ENCODE data around the gene MCL1. TPM values are rescaled to one million over a fixed set of nuclear protein-coding genes. Genes with fewer than 3 reads are reported as not detected.
"Not testable (repeated sequence)": the region's sequence is repeated elsewhere in the genome, so short reads cannot be mapped to it uniquely, and the experiment has no call there.

Gene MCL1
- total RNA-seq, 2 donors from 2014 or later, result 199 to 333 TPM

- Mint-ChIP-seq H3K4me1 (ENCODE audit: low read depth in 2 of 2) (peaks cover 49 to 62% of the 10 kb centered on the region in 2 donors), H3K4me3 (peak overlapping the region; percentile 77), H3K27me3 (no peaks in the 10 kb centered on the region), H3K27ac (peak overlapping the region; percentile 87 to 90), H3K36me3 (peaks cover 8% of the 10 kb centered on the region), H3K9me3 (no peaks in the 10 kb centered on the region)
- DNase-seq (ENCODE audit: low spot score) (peak; percentile 79), ATAC-seq (peak; percentile 72 to 76)
Measured at GRCh38 chr1:150613061-150613920, 33.9 kb upstream of the MCL1 start.

DNA sequence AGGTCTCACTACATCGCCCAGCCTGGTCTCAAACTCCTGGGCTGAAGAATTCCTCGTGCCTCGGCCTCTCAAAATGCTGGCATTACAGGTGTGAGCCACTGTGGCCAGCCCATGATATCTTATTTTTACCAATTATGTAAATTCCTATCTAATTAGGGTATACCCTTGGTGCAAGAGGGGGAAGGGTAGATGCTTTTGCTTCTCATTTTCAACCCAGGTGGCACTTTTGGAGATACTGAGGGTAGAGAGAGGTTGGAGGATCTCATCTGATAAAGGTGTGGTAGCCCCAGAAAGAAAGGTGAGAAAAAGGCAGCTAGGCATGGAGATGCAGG, 32.6 kb upstream of the MCL1 start:
- peak overlapping the region; percentile 87 to 90 for H3K27ac Mint-ChIP-seq
- H3K4me1 Mint-ChIP-seq (ENCODE audit: low read depth in 2 of 2), result peaks cover 47 to 59% of the 10 kb centered on the region in 2 donors
- no peak for ATAC-seq
- DNase-seq (ENCODE audit: low spot score), result no peak
- H3K4me3 Mint-ChIP-seq, result peak overlapping the region; percentile 77
- H3K9me3 Mint-ChIP-seq, result no peaks in the 10 kb centered on the region
- peaks cover 6% of the 10 kb centered on the region for H3K36me3 Mint-ChIP-seq
- H3K27me3 Mint-ChIP-seq, result no peaks in the 10 kb centered on the region

DNA sequence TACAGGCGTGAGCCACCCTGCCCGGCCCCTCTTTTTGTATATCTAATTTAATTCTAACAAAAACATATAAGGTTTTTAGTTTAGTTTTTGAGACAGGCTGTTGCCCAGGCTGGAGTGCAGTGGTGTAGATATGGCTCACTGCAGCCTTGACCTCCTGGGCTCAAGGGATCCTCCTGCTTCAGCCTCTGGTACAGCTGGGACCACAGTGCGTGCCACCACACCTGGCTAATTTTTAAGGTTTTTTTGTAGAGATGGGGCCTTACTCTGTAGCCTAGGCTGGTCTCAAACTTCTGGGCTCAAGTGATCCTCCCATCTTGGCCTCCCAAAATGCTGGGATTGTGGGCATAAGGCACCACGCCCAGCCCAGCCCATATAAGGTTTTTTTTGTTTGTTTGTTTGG, 31.2 kb upstream of the MCL1 start:
- Mint-ChIP-seq H3K9me3 (no peaks in the 10 kb centered on the region), H3K4me3 (no peak overlapping the region), H3K27ac (peak overlapping the region; percentile 87 to 90), H3K27me3 (no peaks in the 10 kb centered on the region), H3K36me3 (no peaks in the 10 kb centered on the region), H3K4me1 (ENCODE audit: low read depth in 2 of 2) (peaks cover 40 to 50% of the 10 kb centered on the region in 2 donors)
- DNase-seq (ENCODE audit: low spot score) (no peak), ATAC-seq (no peak)

DNA sequence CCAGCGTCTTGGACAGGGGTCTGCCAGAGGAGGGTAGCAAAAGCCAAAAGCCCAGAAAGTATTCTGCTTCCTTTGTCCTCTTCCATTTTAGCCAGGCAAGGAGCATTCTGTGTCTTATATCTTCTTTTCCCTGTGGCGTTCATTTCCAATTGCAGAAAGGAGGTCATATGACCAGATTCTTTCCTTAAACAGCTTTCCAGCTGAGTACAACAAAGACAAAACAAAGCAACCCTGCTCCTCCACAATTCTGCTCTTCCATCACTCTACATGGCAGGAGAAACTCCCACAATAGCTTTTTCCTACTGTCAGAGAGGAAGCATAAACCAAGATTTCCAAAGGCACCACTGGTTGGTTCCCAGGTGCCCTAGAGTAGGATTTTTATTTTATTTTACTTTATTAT, 30.3 kb upstream of the MCL1 start:
- H3K36me3 Mint-ChIP-seq, result no peaks in the 10 kb centered on the region
- ATAC-seq (no peak), DNase-seq (ENCODE audit: low spot score) (no peak)
- peaks cover 35 to 45% of the 10 kb centered on the region in 2 donors for H3K4me1 Mint-ChIP-seq (ENCODE audit: low read depth in 2 of 2)
- H3K4me3 Mint-ChIP-seq, result no peak overlapping the region
- no peaks in the 10 kb centered on the region for H3K9me3 Mint-ChIP-seq
- peak overlapping the region; percentile 87 to 90 for H3K27ac Mint-ChIP-seq
- no peaks in the 10 kb centered on the region for H3K27me3 Mint-ChIP-seq

DNA sequence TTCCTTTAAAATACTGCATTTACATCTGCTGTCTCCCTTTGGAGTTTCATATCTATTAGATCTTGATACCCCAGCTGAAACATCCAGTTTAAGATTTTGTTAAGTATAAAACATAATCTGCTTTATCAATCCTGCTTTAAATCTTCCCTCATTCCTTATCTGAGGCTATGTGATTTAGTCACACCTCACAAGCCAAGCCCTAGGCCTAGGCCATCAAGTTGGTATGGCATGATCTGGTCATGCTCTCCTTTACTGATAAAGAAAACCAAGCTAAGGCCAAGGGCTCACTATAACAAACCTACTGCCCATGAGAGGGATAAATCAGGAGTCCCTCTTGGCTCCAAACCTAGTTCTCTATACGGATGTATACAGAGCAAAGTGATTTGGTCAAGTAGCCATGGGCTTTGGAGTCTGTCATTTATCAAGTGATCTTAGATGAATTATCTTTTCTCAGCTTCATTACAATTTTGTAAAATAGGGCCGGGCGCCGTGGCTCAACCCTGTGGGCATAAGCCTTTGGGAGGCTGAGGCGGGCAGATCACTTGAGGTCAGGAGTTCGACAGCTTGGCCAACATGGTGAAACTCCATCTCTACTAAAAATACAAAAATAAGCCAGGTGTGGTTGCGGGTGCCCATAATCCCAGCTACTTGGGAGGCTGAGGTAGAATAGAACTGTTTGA, 27.2 kb upstream of the MCL1 start:
- peak overlapping the region; percentile 44 to 61 for H3K27ac Mint-ChIP-seq
- H3K27me3 Mint-ChIP-seq, result no peaks in the 10 kb centered on the region
- no peak overlapping the region for H3K4me3 Mint-ChIP-seq
- no peak for ATAC-seq
- H3K36me3 Mint-ChIP-seq, result no peaks in the 10 kb centered on the region
- H3K4me1 Mint-ChIP-seq (ENCODE audit: low read depth in 2 of 2), result peaks cover 24 to 31% of the 10 kb centered on the region in 2 donors
- no peak for DNase-seq (ENCODE audit: low spot score)
- H3K9me3 Mint-ChIP-seq, result no peaks in the 10 kb centered on the region

DNA sequence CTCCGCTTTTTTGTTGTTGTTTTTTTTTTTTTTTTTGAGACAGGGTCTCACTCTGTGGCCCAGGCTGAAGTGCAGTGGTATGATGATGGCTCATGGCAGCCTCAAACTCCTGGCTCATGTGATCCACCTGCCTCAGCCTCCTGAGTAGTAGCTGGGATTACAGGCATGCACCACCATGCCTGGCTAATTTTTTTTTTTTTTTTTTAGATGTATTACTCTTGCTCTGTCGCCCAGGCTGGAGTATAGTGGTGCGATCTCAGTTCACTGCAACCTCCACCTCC, 26.0 kb upstream of the MCL1 start:
- not testable (repeated sequence) for H3K9me3 Mint-ChIP-seq; H3K27me3 Mint-ChIP-seq; H3K36me3 Mint-ChIP-seq; DNase-seq (ENCODE audit: low spot score); ATAC-seq; H3K4me3 Mint-ChIP-seq
- H3K27ac Mint-ChIP-seq, result peak overlapping the region; percentile 92 to 98
- H3K4me1 Mint-ChIP-seq (ENCODE audit: low read depth in 2 of 2), result peaks cover 18 to 25% of the 10 kb centered on the region in 2 donors

DNA sequence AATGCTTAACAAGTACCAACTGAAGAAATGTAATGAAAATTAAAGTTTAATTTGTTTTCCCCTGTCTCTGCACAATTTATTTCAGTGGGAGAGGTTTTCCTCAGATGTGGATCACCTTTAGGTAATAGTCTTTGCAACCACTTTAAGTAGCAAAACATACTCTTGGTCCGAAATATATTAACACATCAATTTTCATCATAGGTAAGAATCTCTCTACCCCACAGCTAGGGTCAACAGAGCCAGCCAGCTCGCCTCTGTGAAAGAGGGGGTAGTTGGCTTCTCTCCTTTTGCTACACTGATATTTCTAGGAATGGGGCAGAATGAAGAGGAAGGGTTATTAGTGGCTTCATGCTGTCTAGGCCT, 24.8 kb upstream of the MCL1 start:
- Mint-ChIP-seq H3K27me3 (no peaks in the 10 kb centered on the region), H3K27ac (peak overlapping the region; percentile 92 to 98), H3K9me3 (no peaks in the 10 kb centered on the region), H3K36me3 (no peaks in the 10 kb centered on the region), H3K4me1 (ENCODE audit: low read depth in 2 of 2) (peaks cover 16 to 21% of the 10 kb centered on the region in 2 donors), H3K4me3 (peak overlapping the region; percentile 62)
- ATAC-seq (no peak), DNase-seq (ENCODE audit: low spot score) (no peak)

DNA sequence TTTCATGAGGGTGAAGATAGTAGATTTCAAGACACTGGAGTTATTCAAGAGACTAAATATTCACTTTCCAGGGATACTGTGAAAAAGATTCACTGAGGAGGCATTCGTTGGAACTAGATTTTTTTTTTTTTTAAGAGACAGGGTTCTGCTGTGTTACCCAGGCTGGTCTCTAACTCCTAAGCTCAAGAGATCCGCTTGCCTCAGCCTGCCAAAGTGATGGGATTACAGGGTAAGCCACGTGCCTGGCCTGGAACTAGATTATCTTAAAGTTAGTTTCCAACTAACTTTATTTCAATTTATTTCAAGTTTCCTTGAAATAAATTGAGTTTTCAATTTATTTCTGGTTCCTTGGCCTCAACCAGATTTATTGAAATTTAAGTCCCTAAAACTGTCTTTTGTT, 24.3 kb upstream of the MCL1 start:
- Mint-ChIP-seq H3K4me1 (ENCODE audit: low read depth in 2 of 2) (peaks cover 16 to 21% of the 10 kb centered on the region in 2 donors), H3K36me3 (no peaks in the 10 kb centered on the region), H3K27ac (peak overlapping the region; percentile 92 to 98), H3K27me3 (no peaks in the 10 kb centered on the region), H3K4me3 (no peak overlapping the region), H3K9me3 (no peaks in the 10 kb centered on the region)
- no peak for DNase-seq (ENCODE audit: low spot score)
- ATAC-seq, result no peak

DNA sequence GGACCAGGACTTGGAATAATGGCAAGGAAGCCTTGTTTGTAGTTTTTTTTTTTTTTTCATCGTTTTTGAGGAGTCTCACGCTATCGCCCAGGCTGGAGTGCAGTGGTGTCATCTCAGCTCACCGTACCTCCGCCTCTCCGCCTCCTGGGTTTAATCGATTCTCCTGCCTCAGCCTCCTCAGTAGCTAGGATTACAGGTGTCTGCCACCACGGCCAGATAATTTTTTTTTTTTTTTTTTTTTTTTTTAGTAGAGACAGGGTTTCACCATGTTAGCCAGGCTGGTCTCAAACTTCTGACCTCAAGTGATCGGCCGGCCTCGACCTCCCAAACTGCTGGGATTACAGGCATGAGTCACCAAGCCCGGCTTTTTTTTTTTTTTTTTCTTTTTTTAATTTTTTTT, 23.0 kb upstream of the MCL1 start:
- DNase-seq (ENCODE audit: low spot score); H3K27me3 Mint-ChIP-seq; H3K36me3 Mint-ChIP-seq; H3K9me3 Mint-ChIP-seq; H3K4me3 Mint-ChIP-seq; ATAC-seq: not testable (repeated sequence)
- Mint-ChIP-seq H3K27ac (peak overlapping the region in 1 of 2 donors; percentile 61), H3K4me1 (ENCODE audit: low read depth in 2 of 2) (peaks cover 16 to 21% of the 10 kb centered on the region in 2 donors)

- Mint-ChIP-seq H3K36me3 (no peaks in the 10 kb centered on the region), H3K27me3 (no peaks in the 10 kb centered on the region), H3K27ac (peak overlapping the region in 1 of 2 donors; percentile 61), H3K4me3 (no peak overlapping the region), H3K9me3 (no peaks in the 10 kb centered on the region), H3K4me1 (ENCODE audit: low read depth in 2 of 2) (peaks cover 17 to 20% of the 10 kb centered on the region in 2 donors)
- DNase-seq (ENCODE audit: low spot score), result no peak
- no peak for ATAC-seq
Measured at GRCh38 chr1:150601540-150601939, 22.1 kb upstream of the MCL1 start.

DNA sequence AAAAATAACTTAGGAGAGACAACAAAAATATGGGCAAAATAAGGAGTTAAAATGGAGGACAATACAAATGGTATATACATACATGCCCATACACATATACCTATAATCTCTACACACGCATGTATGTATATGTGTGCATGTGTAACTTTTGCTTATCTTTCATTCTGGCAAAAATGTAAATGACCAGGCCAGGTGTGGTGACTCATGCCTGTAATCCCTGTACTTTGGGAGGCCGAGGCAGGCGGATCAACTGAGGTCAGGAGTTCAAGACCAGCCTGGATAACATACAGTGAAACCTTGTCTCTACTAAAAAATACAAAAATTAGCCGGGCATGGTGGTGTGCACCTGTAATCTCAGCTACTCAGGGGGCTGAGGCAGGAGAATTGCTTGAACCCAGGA, 18.9 kb upstream of the MCL1 start:
- H3K9me3 Mint-ChIP-seq; H3K27ac Mint-ChIP-seq; H3K27me3 Mint-ChIP-seq; DNase-seq (ENCODE audit: low spot score); H3K4me3 Mint-ChIP-seq; H3K36me3 Mint-ChIP-seq; ATAC-seq: not testable (repeated sequence)
- H3K4me1 Mint-ChIP-seq (ENCODE audit: low read depth in 2 of 2), result peaks cover 14 to 15% of the 10 kb centered on the region in 2 donors

DNA sequence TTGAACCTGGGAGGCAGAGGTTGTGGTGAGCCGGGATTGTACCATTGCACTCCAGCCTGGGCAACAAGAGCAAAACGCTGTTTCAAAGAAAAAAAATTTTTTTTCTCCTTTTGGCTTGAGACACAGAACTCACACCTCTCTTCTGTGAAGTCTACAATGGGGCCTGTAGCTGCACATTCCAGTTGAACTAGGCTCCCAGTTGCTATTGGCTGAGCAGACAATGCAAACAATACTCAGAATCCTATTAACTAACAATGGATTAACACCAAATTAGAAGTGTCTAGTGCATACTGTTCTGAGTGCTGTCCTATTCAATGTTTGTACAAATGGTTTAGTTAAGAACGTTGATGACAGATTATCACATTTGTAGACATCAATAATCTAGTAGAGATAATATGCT, 17.6 kb upstream of the MCL1 start:
- DNase-seq (ENCODE audit: low spot score), result no peak

DNA sequence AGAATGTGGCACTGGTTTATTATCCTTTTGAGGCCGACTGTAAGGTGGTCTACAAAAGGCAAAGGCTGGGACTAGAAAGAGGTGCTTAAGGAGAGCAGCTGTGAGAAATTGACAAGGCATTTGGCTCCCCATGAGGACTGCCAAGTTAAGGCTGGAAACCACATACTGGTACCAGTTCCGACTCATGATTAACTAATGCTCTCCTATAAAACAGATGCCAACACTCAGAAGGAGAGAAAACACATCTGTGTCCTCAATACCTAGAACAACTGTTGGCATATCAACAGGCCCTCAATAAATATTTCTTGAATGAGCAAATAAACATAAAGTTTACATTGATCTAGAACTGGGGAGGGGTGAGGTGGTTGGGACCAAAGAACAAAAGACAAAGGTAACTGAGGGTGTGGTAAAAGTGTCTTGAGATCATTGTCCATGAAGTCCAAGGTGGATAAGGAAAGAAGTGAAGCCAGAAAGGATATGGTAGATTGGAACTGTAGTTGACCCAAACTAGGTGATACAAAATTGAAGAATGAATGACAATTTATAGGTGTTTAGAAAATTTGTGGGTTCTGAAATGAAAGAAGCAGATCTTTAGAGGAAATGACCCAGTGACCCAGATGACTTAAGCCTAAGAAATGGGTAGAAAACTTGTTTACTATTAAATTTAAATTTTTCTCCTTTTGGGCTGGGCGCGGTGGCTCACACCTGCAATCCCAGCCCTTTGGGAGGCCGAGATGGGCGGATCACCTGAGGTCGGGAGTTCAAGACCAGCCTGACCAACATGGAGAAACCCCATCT, 16.9 kb upstream of the MCL1 start:
- H3K4me3 Mint-ChIP-seq, result peak overlapping the region; percentile 21
- DNase-seq (ENCODE audit: low spot score), result no peak
- H3K36me3 Mint-ChIP-seq, result no peaks in the 10 kb centered on the region
- peak overlapping the region; percentile 16 to 52 for H3K27ac Mint-ChIP-seq
- H3K4me1 Mint-ChIP-seq (ENCODE audit: low read depth in 2 of 2), result peaks cover 12 to 14% of the 10 kb centered on the region in 2 donors
- no peaks in the 10 kb centered on the region for H3K27me3 Mint-ChIP-seq
- no peaks in the 10 kb centered on the region for H3K9me3 Mint-ChIP-seq
- no peak for ATAC-seq

More for the DNA sequence above, 17.6 kb upstream of the MCL1 start:
- Mint-ChIP-seq H3K9me3 (no peaks in the 10 kb centered on the region), H3K36me3 (no peaks in the 10 kb centered on the region), H3K27ac (peak overlapping the region in 1 of 2 donors; percentile 16), H3K27me3 (no peaks in the 10 kb centered on the region), H3K4me3 (no peak overlapping the region), H3K4me1 (ENCODE audit: low read depth in 2 of 2) (peaks cover 12 to 14% of the 10 kb centered on the region in 2 donors)
- ATAC-seq, result no peak

- H3K36me3 Mint-ChIP-seq, result peaks cover 14% of the 10 kb centered on the region
- DNase-seq (ENCODE audit: low spot score), result no peak
- peaks cover 16 to 24% of the 10 kb centered on the region in 2 donors for H3K4me1 Mint-ChIP-seq (ENCODE audit: low read depth in 2 of 2)
- H3K9me3 Mint-ChIP-seq, result no peaks in the 10 kb centered on the region
- no peak for ATAC-seq
- peak overlapping the region in 1 of 2 donors; percentile 84 for H3K27ac Mint-ChIP-seq
- no peaks in the 10 kb centered on the region for H3K27me3 Mint-ChIP-seq
- no peak overlapping the region for H3K4me3 Mint-ChIP-seq
Measured at GRCh38 chr1:150582371-150582770, 3.0 kb upstream of the MCL1 start.

Measured in natural killer cell treated with Interleukin-12 subunit alpha and Interleukin-12 subunit beta and Interleukin-15 and Interleukin-18, amount 100 ng/mL, for 72 hours (primary cell).